ENCODE results near the gene JHY.

GRCh38 chr11:122983438-122984185 lies 101.1 kb downstream of the JHY start:
- no peak for TF ChIP-seq CTCF (IDR thresholded peaks at IDR 0.05)
- TF ChIP-seq POLR2A (IDR thresholded peaks at IDR 0.05), result no peak
- TF ChIP-seq EP300 (IDR thresholded peaks at IDR 0.05), result no peak
